HG03108 (cell line): ENCODE measurements around the gene KRT6A.
"Not testable (repeated sequence)": the region's sequence is repeated elsewhere in the genome, so short reads cannot be mapped to it uniquely, and the experiment has no call there.

Experiments
- ATAC-seq: cut with Tn5 transposase; IDR thresholded peaks from one replicate; pipeline ENCODE4 v1.9.1; 2021; ENCODE audit warnings: moderate library complexity; ENCODE audit not compliant: unreplicated experiment

The KRT6A gene

GRCh38 chr12:52506858-52507715 lies 14.0 kb upstream of the KRT6A start:
- ATAC-seq: no peak

GRCh38 chr12:52502877-52503276 lies 9.8 kb upstream of the KRT6A start:
- no peak for ATAC-seq

- no peak for ATAC-seq
Observed at GRCh38 chr12:52501490-52501889, 8.4 kb upstream of the KRT6A start.

- ATAC-seq: not testable (repeated sequence)
Observed at GRCh38 chr12:52500574-52500973, 7.5 kb upstream of the KRT6A start.

DNA sequence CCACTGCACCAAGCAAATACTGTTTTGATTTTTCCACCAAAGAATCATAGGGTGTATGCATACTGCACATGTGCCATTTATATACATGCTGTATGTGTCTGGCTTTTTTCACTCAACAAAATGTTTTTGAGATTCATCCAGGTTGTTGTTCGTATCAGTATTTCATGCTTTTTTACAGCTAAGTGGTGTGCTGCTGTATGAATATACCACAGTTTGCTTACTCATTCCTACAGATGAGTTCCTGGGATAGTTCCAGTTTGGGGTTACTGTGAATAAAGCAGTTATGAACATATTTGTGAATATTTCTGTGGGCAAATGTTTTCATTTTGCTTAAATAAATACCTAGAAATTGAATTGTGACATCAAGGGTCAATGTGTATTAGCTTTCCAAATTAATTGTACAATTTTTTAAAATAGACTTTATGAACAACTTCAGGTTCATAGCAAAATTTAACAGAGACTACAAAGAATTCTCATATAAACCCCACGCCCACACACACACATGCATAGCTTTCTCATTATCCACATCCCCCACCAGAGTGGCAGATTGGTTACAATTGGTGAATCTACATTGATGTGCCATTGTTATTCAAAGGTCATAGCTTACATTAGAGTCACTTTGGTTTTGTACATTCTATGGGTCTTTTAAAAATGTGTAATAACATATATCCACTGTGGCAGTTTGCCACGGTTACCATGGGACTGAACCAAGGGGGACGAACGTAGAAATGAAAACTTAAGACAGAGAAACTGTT lies 6.9 kb upstream of the KRT6A start:
- ATAC-seq: no peak

- ATAC-seq: no peak
Observed at GRCh38 chr12:52498946-52499345, 5.9 kb upstream of the KRT6A start.

GRCh38 chr12:52497975-52498374 lies 4.9 kb upstream of the KRT6A start:
- ATAC-seq: no peak

GRCh38 chr12:52496590-52497071 lies 3.6 kb upstream of the KRT6A start:
- no peak for ATAC-seq

GRCh38 chr12:52496054-52496453 lies 3.0 kb upstream of the KRT6A start:
- ATAC-seq: no peak

DNA sequence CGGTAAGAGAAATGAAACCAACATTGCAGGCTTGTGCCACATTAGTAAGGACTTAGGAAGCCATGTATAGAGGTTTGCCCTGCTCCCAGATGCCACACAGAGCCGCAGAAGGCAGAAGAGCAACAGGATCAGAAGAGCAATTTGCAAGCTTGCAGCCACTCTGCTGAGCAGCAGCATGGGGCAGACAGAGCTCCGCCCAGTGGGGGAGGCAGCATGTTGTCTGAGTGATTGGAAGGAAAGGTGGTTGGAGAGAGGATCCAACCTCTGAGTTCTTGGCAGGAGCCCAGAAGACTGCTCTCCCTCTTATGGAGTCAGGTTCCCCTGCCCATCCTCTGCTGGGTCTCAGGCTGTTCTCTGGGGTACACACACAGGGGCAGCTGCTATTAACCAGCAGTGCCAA lies 2.3 kb upstream of the KRT6A start:
- ATAC-seq: no peak

DNA sequence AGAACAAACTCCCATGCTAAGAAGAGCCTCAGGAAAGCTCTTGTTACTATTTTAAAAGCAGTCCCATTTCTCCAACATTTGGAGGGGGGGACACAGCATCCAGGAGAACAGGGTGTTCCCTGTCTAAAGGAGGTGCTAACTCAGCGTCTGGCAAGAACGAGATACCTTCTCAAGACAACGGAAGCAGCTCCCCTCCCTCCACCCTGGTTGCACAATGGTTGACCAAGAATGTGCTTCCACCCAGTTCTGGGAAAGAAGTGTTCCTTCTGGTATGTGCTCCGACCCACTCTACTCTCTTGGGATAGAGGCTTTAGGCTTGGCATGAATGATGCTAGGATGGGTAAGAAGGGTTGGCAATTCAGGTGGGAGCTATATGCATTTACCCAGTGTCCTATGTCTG lies 1.5 kb upstream of the KRT6A start:
- no peak for ATAC-seq

DNA sequence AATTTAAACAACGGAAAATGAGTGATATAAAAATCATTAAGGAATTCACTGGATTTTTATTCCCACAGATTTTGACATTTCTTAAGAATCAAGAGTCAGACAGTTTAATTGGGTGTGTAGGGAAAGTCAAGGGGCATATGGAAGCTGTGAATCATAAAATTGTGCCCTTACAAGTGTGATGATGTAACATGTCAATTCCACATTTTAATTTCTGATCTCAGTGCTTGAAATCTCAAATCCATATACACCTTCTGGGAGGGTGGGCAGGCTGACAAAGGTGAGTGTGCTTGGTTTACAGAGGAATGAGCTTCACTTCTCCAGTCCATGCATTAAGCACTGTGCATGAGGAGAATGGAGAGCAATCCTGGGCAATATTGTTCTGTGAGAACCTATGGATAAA lies 1.0 kb upstream of the KRT6A start:
- ATAC-seq: no peak

DNA sequence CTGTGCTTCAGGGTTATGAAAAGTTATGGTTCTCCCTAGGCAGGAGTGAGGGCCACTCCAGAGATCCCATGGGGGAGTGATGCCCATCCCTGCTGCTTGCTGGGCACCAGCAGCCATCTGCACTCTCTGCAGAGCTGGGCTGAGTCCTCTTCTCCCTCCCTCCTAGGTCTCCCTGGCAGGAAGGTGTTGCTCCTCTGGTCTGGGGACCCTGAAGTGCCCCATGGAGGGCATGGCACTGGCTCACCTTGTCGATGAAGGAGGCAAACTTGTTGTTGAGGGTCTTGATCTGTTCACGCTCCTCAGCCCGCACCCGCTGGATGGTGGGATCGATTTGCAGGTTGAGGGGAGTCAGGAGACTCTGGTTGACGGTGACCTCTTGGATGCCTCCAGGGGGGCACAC lies 652 bp downstream of the KRT6A start:
- ATAC-seq: not testable (repeated sequence)

- ATAC-seq: not testable (repeated sequence)
Observed at GRCh38 chr12:52491495-52491894, 1.6 kb downstream of the KRT6A start.

- no peak for ATAC-seq
Observed at GRCh38 chr12:52488736-52489135, 4.3 kb downstream of the KRT6A start.

- ATAC-seq: not testable (repeated sequence)
Observed at GRCh38 chr12:52487744-52488443, 5.2 kb downstream of the KRT6A start.

- no peak for ATAC-seq
Observed at GRCh38 chr12:52487211-52487610, 5.8 kb downstream of the KRT6A start.

DNA sequence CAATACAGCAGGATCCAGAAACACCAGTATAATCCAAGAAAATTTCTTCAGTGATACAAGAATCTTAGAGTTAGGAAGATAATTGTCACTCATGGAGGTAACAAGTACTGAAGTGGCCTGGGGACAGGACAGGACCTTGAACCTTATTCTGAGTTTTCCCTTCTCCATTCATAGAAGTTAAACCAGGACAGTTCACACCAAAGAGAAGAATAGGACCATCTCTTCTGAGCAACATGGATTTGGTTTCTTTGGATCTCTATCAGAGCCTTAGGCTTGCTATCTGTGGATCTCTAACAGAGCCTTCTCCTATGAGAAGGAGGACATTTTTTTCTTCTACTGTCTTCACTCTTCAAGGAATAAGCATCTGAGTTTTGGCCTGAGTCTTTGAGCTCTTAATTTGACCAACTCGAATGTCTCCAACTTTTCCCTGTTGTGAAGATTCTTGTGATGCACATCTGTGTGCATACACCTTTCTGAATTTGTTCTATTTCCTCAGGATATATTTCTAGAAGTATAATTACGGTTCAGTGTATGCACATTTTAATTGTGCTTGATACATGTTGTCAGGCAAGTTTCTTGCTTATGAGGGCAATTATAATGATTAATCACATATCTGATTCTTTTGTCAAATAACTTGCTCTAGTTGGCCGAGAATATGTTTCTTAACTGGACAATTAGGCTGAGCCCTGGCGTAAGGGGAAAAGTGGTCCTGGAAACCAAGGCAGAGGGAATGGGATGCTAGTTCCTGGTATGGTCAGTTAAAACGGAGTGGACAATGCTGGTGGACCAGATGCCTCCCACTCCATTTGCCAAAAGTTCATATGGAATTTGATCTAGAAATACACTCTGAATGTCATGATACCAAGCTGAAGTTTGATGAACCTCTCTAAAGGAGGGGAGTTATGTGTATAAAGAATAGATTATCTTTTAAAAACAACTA lies 6.6 kb downstream of the KRT6A start:
- no peak for ATAC-seq

DNA sequence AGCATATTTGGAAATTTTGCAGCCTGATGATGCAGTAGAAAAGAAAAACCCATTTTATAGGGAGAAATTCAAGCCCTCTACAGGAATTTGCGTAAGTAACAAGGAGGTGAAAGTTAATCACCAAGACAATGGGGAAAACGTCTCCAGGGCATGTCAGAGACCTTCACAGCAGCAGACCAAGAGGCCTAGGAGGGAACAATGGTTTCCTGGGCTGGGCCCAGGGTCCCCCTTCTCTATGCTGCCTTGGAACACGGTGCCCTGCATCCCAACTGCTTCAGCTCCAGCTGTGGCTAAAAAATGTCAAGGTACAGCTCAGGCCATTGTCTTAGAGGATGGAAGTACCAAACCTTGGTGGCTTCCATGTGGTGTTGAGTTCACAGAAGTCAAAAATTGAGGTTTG lies 13.0 kb downstream of the KRT6A start:
- ATAC-seq: no peak

DNA sequence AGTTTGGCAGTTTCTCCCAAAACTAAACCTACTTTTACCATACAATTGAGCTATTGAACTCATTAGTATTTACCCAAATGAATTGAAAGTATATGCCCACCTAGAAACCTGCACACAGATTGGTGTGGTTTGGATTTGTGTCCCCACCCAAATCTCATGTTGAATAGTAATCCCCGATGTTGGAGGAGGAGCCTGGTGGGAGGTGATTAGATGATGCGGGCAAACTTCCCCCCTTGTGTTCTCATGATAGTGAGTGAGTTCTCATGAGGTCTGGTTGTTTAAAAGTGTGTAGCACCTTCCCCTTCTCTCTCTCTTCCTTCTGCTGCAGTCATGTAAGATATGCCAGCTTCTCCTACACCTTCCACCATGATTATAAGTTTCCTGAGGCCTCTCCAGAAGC lies 15.4 kb downstream of the KRT6A start:
- ATAC-seq: no peak
